ENCODE measurements around the gene RNF41.

- no peak for TF ChIP-seq TARDBP (IDR thresholded peaks at IDR 0.05)
- no peak for TF ChIP-seq FOXA1 (IDR thresholded peaks at IDR 0.05)
- TF ChIP-seq ZNF384 (IDR thresholded peaks at IDR 0.05), result no peak
- no peak for TF ChIP-seq PKNOX1 (IDR thresholded peaks at IDR 0.05)
- no peak; the same call in 1 of the 2 replicates for TF ChIP-seq BHLHE40 (IDR thresholded peaks at IDR 0.05; ENCODE audit: borderline replicate concordance)
- no peak for TF ChIP-seq L3MBTL2 (conservative IDR thresholded peaks at IDR 0.05)
- no peak for TF ChIP-seq CTBP1 (IDR thresholded peaks at IDR 0.05; ENCODE audit: borderline replicate concordance)
- TF ChIP-seq FOXK2 (IDR thresholded peaks at IDR 0.05), result no peak
- TF ChIP-seq SP1 (IDR thresholded peaks at IDR 0.05), result no peak
- TF ChIP-seq FOXM1 (IDR thresholded peaks at IDR 0.05; ENCODE audit: borderline replicate concordance), result no peak
- TF ChIP-seq SUZ12 (IDR thresholded peaks at IDR 0.05), result no peak
- no peak for TF ChIP-seq HDGF (IDR thresholded peaks at IDR 0.05; ENCODE audit: borderline replicate concordance)
These were observed 63.4 kb downstream of the RNF41 start, which contains the start of gene MYL6 for GRCh38 chr12:56158029-56158925.
